GM12878 (cell line): ENCODE data around the gene UIMC1. TPM values are rescaled to one million over a fixed set of nuclear protein-coding genes. Genes with fewer than 3 reads are reported as not detected.

ENCODE experiments used
- ATAC-seq: fragments of 200-7000 bp; cut with Tn5 transposase; 3 replicates; pipeline ENCODE4 v1.9.1; 2020; ENCODE audit warnings: mild to moderate bottlenecking, moderate library complexity
- BruUV-seq: library from RNA; stranded (reverse); fragments of 400-500 nt; replicated peaks from 2 replicates; lab custom pipeline; 2021; lab: Mats Ljungman, UMichigan
- CTCF ChIA-PET: fragments of 300-600 bp; sonication (Branson Sonifier 250); formaldehyde crosslinking; extraction: SDS; loops from one replicate; lab custom pipeline; 2021; ENCODE audit warnings: inconsistent platforms; lab: Yijun Ruan, JAX
- POLR2A ChIA-PET: fragments of 350-600 bp; formaldehyde crosslinking; extraction: SDS; loops from one replicate; lab custom pipeline; 2021; ENCODE audit warnings: inconsistent platforms; lab: Charles Lee
- RAD21 ChIA-PET: fragments of 300-600 bp; sonication (Branson Sonifier 250); formaldehyde crosslinking; loops from one replicate; lab custom pipeline; 2023; ENCODE audit warnings: antibody characterized with exemption; ENCODE audit not compliant: unreplicated experiment; lab: Charles Lee
- SMC1A ChIA-PET: fragments of 300-600 bp; sonication (Branson Sonifier 250); formaldehyde crosslinking; loops from one replicate; lab custom pipeline; 2023; ENCODE audit not compliant: unreplicated experiment, uncharacterized antibody; lab: Charles Lee
- DNase-seq: peaks from one replicate; pipeline ENCODE4 v3.0.0-alpha.2; 2011; ENCODE audit warnings: low read depth, low spot score
- FAIRE-seq: peaks from 3 replicates; lab custom pipeline; 2011; peaks lifted over from hg19 to GRCh38; lab: Jason Lieb, UNC
- H2AFZ ChIP-seq: 2 replicates; pipeline ENCODE4 v1.6.0; 2011; ENCODE audit warnings: low read depth, low read length, control low read depth; ENCODE audit not compliant: control insufficient read depth
- H3K27ac ChIP-seq: 2 replicates; pipeline ENCODE4 v1.5.1; 2011; ENCODE audit warnings: control low read depth; ENCODE audit not compliant: control insufficient read depth, insufficient read depth
- H3K27me3 ChIP-seq, 2 experiments: replicated peaks in 1 of 2; 2 replicates each; pipeline versions ENCODE4 v1.6.0 to v1.6.1; 2011; ENCODE audit warnings: low read length in 1 of 2; ENCODE audit not compliant: control insufficient read depth in 2 of 2, insufficient read depth in 2 of 2
- H3K36me3 ChIP-seq, 2 experiments: 2 replicates each; pipeline ENCODE4 v1.5.1; 2011; ENCODE audit warnings: low read length in 1 of 2; ENCODE audit not compliant: control insufficient read depth in 2 of 2, insufficient read depth in 2 of 2
- H3K4me1 ChIP-seq: 2 replicates; pipeline ENCODE4 v1.6.1; 2011; ENCODE audit warnings: mild to moderate bottlenecking, low read length, moderate library complexity, mixed read lengths; ENCODE audit not compliant: control insufficient read depth, insufficient read depth
- H3K4me2 ChIP-seq: 2 replicates; pipeline ENCODE4 v1.6.0; 2011; ENCODE audit warnings: control low read depth; ENCODE audit not compliant: control insufficient read depth, insufficient read depth
- H3K4me3 ChIP-seq: fragments of 200-600 bp; sonication (generic); 2 replicates; pipeline ENCODE4 v1.5.1; 2016
- H3K79me2 ChIP-seq: 2 replicates; pipeline ENCODE4 v1.6.0; 2011; ENCODE audit warnings: low read length; ENCODE audit not compliant: control insufficient read depth, insufficient read depth
- H3K9ac ChIP-seq: 2 replicates; pipeline ENCODE4 v1.8.0; 2011; ENCODE audit warnings: low read length, control low read depth, mixed read lengths; ENCODE audit not compliant: control insufficient read depth, insufficient read depth
- H3K9me3 ChIP-seq: replicated peaks from 3 replicates; pipeline ENCODE4 v1.5.1; 2011; ENCODE audit warnings: mild to moderate bottlenecking, low read length; ENCODE audit not compliant: control insufficient read depth, insufficient read depth
- H4K20me1 ChIP-seq: 2 replicates; pipeline ENCODE4 v1.6.0; 2011; ENCODE audit not compliant: control insufficient read depth, insufficient read depth
- CEBPB ChIP-seq, 2 experiments: fragments of 150-350 bp in 1 of 2; IDR thresholded peaks; 2 replicates each; pipeline ENCODE4 v1.6.1; 2012 to 2014; ENCODE audit warnings: low read depth in 2 of 2, low read length in 2 of 2, borderline replicate concordance in 1 of 2, inconsistent platforms in 1 of 2
- EGR1 ChIP-seq, 2 experiments: IDR thresholded peaks; 1 replicate in 1 of 2; 2 replicates in 1 of 2; pipeline ENCODE4 v1.6.1; 2011 to 2012; ENCODE audit warnings: low read depth in 2 of 2, low read length in 2 of 2, borderline replicate concordance in 1 of 2, mild to moderate bottlenecking in 1 of 2, moderate library complexity in 1 of 2
- EZH2 ChIP-seq: IDR thresholded peaks from 2 replicates; pipeline ENCODE4 v1.6.1; 2012; ENCODE audit warnings: low read depth, mild to moderate bottlenecking, control low read depth, inconsistent platforms, low read length, borderline replicate concordance; ENCODE audit not compliant: control insufficient read depth
- IKZF2 ChIP-seq, 2 experiments: fragments of 450-650 bp; IDR thresholded peaks; 2 replicates each; pipeline ENCODE4 v1.6.1; 2017; ENCODE audit warnings: mild to moderate bottlenecking in 2 of 2, moderate library complexity in 2 of 2
- MLLT1 ChIP-seq: fragments of 450-650 bp; IDR thresholded peaks from 2 replicates; pipeline ENCODE4 v1.6.1; 2016; ENCODE audit warnings: mild to moderate bottlenecking
- MXI1 ChIP-seq: fragments of 150-350 bp; IDR thresholded peaks from 2 replicates; pipeline ENCODE4 v1.6.1; 2011; ENCODE audit warnings: low read depth, mild to moderate bottlenecking, inconsistent platforms, low read length, improper control_type of control experiment
- NRF1 ChIP-seq: conservative IDR thresholded peaks from 2 replicates; pipeline ENCODE4 v1.6.1; 2011; ENCODE audit warnings: mild to moderate bottlenecking, low read depth, low read length, improper control_type of control experiment
- PKNOX1 ChIP-seq: fragments of 450-650 bp; IDR thresholded peaks from 2 replicates; pipeline ENCODE4 v1.6.1; 2016; ENCODE audit warnings: mild to moderate bottlenecking
- RAD51 ChIP-seq: fragments of 450-650 bp; IDR thresholded peaks from 2 replicates; pipeline ENCODE4 v1.6.1; 2016; ENCODE audit warnings: moderate library complexity, mild to moderate bottlenecking, inconsistent platforms
- RELA ChIP-seq: fragments of 450-650 bp; IDR thresholded peaks from 2 replicates; pipeline ENCODE4 v1.8.0; 2014; ENCODE audit warnings: borderline replicate concordance; ENCODE audit not compliant: partially characterized antibody
- RUNX3 ChIP-seq: IDR thresholded peaks from 2 replicates; pipeline ENCODE4 v1.6.1; 2012; ENCODE audit warnings: low read length, inconsistent platforms
- SUPT20H ChIP-seq: IDR thresholded peaks from 2 replicates; pipeline ENCODE4 v1.6.1; 2011; ENCODE audit warnings: low read depth, mild to moderate bottlenecking, low read length, moderate library complexity, borderline replicate concordance; ENCODE audit not compliant: control insufficient read depth
- TCF12 ChIP-seq: IDR thresholded peaks from 2 replicates; pipeline ENCODE4 v1.6.1; 2011; ENCODE audit warnings: low read depth, mild to moderate bottlenecking, low read length
- TCF3 ChIP-seq: IDR thresholded peaks from 2 replicates; pipeline ENCODE4 v1.6.1; 2012; ENCODE audit warnings: low read depth, mild to moderate bottlenecking, low read length, borderline replicate concordance; ENCODE audit not compliant: insufficient read depth
- ZSCAN29 ChIP-seq: fragments of 450-650 bp; IDR thresholded peaks from 2 replicates; pipeline ENCODE4 v1.6.1; 2017; ENCODE audit warnings: mild to moderate bottlenecking, moderate library complexity
- WGBS: methylation state at CpG from one replicate; pipeline ENCODE4 v1.1.6; 2016; ENCODE audit warnings: low lambda C conversion rate; ENCODE audit not compliant: insufficient replicate concordance, insufficient coverage; ENCODE audit errors: missing lambda C conversion rate; 5-methylcytosine and 5-hydroxymethylcytosine counted together
- in situ Hi-C: fragments of 300-500 bp; cut with MboI; formaldehyde crosslinking; loops from 9 replicates; pipeline ENCODE4 v1.14.3; 2018; ENCODE audit warnings: mixed read lengths
- intact Hi-C: fragments of 100-400 bp; cut with micrococcal nuclease; formaldehyde crosslinking; loops from one replicate; pipeline ENCODE4 v1.14.2; 2022; ENCODE audit not compliant: unreplicated experiment
- polyA plus RNA-seq, 11 experiments: library from polyadenylated mRNA; depleted of rRNA in 4 of 11; unstranded in 6 of 11; stranded (reverse) in 5 of 11; fragments of >200 nt; fragmentation: Nextera tagmentation in 4 of 11; fragmentation: Illumina TruSeq in 1 of 11; extraction: Ambion mirVana in 4 of 11; extraction: Trizol in 1 of 11; gene quantifications; 1 replicate in 1 of 11; 2 replicates in 10 of 11; pipeline versions ENCODE4 v1.2.1 to v1.2.3, GENCODE V29; 2011 to 2016; ENCODE audit warnings: inconsistent platforms in 2 of 11, missing spikeins in 2 of 11, low read depth in 1 of 11
- total RNA-seq, 4 experiments: library from RNA; depleted of rRNA in 3 of 4; stranded (reverse); fragments of >200 nt in 3 of 4; fragmentation: Illumina TruSeq in 1 of 4; extraction: Trizol in 1 of 4; gene quantifications; 2 replicates each; pipeline versions ENCODE4 v1.2.1 to v1.2.3, GENCODE V29; 2013 to 2021
- TF ChIP-seq, protein P1 (sequence below): fragments of 450-650 bp; IDR thresholded peaks from 2 replicates; pipeline ENCODE4 v1.6.1; 2017; ENCODE audit warnings: antibody characterized with exemption, mild to moderate bottlenecking, moderate library complexity

UIMC1 gene
- total and polyA plus RNA-seq, 10 of the 15 experiments (the other 5 are each of a cell fraction or from before 2014, with no cell fraction given) = 16.2 to 51.4 (median 32.7) TPM

DNA sequence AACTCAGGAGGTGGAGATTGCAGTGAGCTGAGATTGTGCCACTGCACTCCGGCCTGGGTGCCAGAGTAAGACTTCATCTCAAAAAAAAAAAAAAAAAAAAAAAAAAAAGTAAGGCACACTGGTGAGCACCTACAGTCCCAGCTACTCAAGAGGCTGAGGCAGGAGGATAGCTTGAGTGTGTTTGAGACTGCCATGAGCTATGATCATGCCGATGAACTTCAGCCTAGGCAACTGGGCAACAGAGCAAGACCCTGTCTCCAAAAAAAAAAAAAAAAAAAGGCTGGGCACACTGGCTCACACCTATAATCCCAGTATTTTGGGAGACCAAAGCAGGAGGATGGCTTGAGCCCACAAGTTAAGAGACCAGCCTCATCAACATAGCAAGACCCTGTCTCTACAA, 20.3 kb downstream of the UIMC1 start (continued):
- TF ChIP-seq NRF1 = no peak
- TF ChIP-seq ZSCAN29 = no peak
- TF ChIP-seq PKNOX1 = no peak
- no peak for TF ChIP-seq SUPT20H

DNA sequence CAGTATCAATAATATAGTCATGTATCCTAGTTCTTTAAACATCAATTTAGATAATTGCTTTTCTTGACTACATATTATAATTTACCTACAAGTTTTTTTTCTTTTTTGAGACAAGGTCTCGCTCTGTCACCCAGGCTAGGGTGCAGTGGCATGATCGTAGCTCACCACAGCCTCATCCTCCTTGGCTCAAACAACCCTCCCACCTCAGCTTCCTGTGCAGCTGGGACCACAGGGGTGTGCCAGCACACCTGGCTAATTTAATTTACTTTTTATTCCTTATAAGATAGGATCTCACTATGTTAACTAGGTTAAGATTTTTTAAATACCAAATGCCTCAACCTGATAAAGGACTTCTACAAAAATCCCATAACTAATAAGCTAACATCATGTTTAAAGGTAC, 21.1 kb downstream of the UIMC1 start:
- Histone ChIP-seq H3K4me3 (no peak overlapping the region), H3K9ac (no peak overlapping the region), H3K4me2 (no peak overlapping the region), H3K27me3 (no peaks in the 10 kb centered on the region), H4K20me1 (no peaks in the 10 kb centered on the region; the same call in 1 of the 2 replicates), H2AFZ (no peak overlapping the region), H3K79me2 (peaks cover 51% of the 10 kb centered on the region), H3K4me1 (no peaks in the 10 kb centered on the region), H3K36me3 (peaks cover 6 to 15% of the 10 kb centered on the region in 2 experiments), H3K27ac (no peak overlapping the region), H3K9me3 (no peaks in the 10 kb centered on the region)
- POLR2A ChIA-PET = interaction anchor here (0.9 kb wide), 1 partner anchor 16 kb away, joined by 3 read pairs; no protein-coding TSS in a partner anchor
- CTCF ChIA-PET = interaction anchor here (0.6 to 1.2 kb wide), 8 partner anchors 12 to 621 kb away, joined by 3 to 5 read pairs (median 4); partner anchors contain the start of gene ZNF346
- intact Hi-C loops (no loop called here), in situ Hi-C loops (no loop called here)
- SMC1A ChIA-PET = interaction anchor here (1.0 to 1.8 kb wide), 5 partner anchors 9 to 42 kb away, joined by 3 to 14 read pairs (median 6); partner anchors contain the start of gene ZNF346
- no peak for DNase-seq
- RAD21 ChIA-PET = no interaction called here
- ATAC-seq = peak; percentile 92
- BruUV-seq = no TSS peak
- peak; percentile 68 for FAIRE-seq
- 0% methylated on average over 2 of the region's 2 CpGs for WGBS
- TF ChIP-seq EZH2 (no peak), RELA (no peak), RUNX3 (0 out of 2 replicates have a peak, but pooled peaks have one; percentile 41), IKZF2 (IDR thresholded peaks at IDR 0.05) (no peak), EGR1 (IDR thresholded peaks at IDR 0.05; ENCODE audit: borderline replicate concordance in 1 of 2, low read depth in 2 of 2, low read length in 2 of 2) (no peak), MLLT1 (no peak), MXI1 (no peak), TCF3 (peak; percentile 33; the same call in 1 of the 2 replicates), RAD51 (no peak), CEBPB (IDR thresholded peaks at IDR 0.05; ENCODE audit: borderline replicate concordance in 1 of 2, low read depth in 2 of 2, low read length in 2 of 2) (no peak), TCF12 (0 out of 2 replicates have a peak, but pooled peaks have one; percentile 24)
- TF ChIP-seq, protein P1, sequence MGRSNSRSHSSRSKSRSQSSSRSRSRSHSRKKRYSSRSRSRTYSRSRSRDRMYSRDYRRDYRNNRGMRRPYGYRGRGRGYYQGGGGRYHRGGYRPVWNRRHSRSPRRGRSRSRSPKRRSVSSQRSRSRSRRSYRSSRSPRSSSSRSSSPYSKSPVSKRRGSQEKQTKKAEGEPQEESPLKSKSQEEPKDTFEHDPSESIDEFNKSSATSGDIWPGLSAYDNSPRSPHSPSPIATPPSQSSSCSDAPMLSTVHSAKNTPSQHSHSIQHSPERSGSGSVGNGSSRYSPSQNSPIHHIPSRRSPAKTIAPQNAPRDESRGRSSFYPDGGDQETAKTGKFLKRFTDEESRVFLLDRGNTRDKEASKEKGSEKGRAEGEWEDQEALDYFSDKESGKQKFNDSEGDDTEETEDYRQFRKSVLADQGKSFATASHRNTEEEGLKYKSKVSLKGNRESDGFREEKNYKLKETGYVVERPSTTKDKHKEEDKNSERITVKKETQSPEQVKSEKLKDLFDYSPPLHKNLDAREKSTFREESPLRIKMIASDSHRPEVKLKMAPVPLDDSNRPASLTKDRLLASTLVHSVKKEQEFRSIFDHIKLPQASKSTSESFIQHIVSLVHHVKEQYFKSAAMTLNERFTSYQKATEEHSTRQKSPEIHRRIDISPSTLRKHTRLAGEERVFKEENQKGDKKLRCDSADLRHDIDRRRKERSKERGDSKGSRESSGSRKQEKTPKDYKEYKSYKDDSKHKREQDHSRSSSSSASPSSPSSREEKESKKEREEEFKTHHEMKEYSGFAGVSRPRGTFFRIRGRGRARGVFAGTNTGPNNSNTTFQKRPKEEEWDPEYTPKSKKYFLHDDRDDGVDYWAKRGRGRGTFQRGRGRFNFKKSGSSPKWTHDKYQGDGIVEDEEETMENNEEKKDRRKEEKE = no peak
